HCT116 (cell line): ENCODE measurements around the gene PRKN. TPM values are rescaled to one million over a fixed set of nuclear protein-coding genes. Genes with fewer than 3 reads are reported as not detected.

ENCODE experiments used
- ATAC-seq: fragments of 200-7000 bp; cut with Tn5 transposase; 2 replicates; pipeline ENCODE4 v1.9.1; 2020; ENCODE audit warnings: mild to moderate bottlenecking, moderate library complexity
- BruUV-seq: library from RNA; stranded (reverse); fragments of 400-500 nt; replicated peaks from 2 replicates; lab custom pipeline; 2021; lab: Mats Ljungman, UMichigan
- CTCF ChIA-PET: fragments of 300-600 bp; sonication (Branson Sonifier 250); formaldehyde crosslinking; loops from one replicate; lab custom pipeline; 2021; ENCODE audit warnings: antibody characterized with exemption; lab: Charles Lee
- POLR2A ChIA-PET: fragments of 300-600, 350-600 bp; sonication (Branson Sonifier 250); formaldehyde crosslinking; loops from one replicate; lab custom pipeline; 2021; ENCODE audit warnings: antibody characterized with exemption; lab: Charles Lee
- RAD21 ChIA-PET, 2 experiments: fragments of 300-600 bp; sonication (Branson Sonifier 250); formaldehyde crosslinking; loops; one replicate each; lab custom pipeline; 2023; ENCODE audit warnings: low total read pairs in 2 of 2; ENCODE audit not compliant: uncharacterized antibody in 2 of 2, unreplicated experiment in 2 of 2, low non-redundant PET in 1 of 2; lab: Charles Lee
- DNase-seq: peaks from one replicate; pipeline ENCODE4 v3.0.0-alpha.2; 2010; ENCODE audit warnings: low read depth, low spot score
- H2AFZ ChIP-seq: fragments of 200-600 bp; shearing (Covaris generic), sonication (generic); 2 replicates; pipeline ENCODE4 v1.6.1; 2017; ENCODE audit warnings: low read depth, mixed run types, mixed read lengths, antibody characterized with exemption, low read length; ENCODE audit not compliant: poor library complexity, severe bottlenecking
- H3K27ac ChIP-seq: 2 replicates; pipeline ENCODE4 v1.5.1; 2012; ENCODE audit warnings: low read depth, low read length
- H3K27me3 ChIP-seq: fragments of 200-600 bp; sonication (generic); 2 replicates; pipeline ENCODE4 v1.6.1; 2016; ENCODE audit warnings: mixed run types, low read length, mixed read lengths; ENCODE audit not compliant: insufficient read depth
- H3K36me3 ChIP-seq, 2 experiments: fragments of 200-500 bp in 1 of 2; fragments of 200-600 bp in 1 of 2; sonication (Bioruptor generic) in 1 of 2; sonication (generic) in 1 of 2; 2 replicates each; pipeline versions ENCODE4 v1.5.1 to v1.6.1; 2014 to 2016; ENCODE audit warnings: low read length in 2 of 2, inconsistent platforms in 1 of 2, mixed read lengths in 1 of 2, mixed run types in 1 of 2; ENCODE audit not compliant: insufficient read depth in 2 of 2, control insufficient read depth in 1 of 2
- H3K4me1 ChIP-seq, 2 experiments: fragments of 200-600 bp in 1 of 2; sonication (generic) in 1 of 2; 2 replicates each; pipeline versions ENCODE4 v1.5.1 to v1.6.1; 2012 to 2017; ENCODE audit warnings: low read length in 2 of 2, inconsistent platforms in 1 of 2, mild to moderate bottlenecking in 1 of 2, mixed read lengths in 1 of 2, mixed run types in 1 of 2, moderate library complexity in 1 of 2; ENCODE audit not compliant: insufficient read depth in 2 of 2, control insufficient read depth in 1 of 2
- H3K4me2 ChIP-seq: fragments of 200-600 bp; sonication (generic); 2 replicates; pipeline ENCODE4 v1.6.1; 2017; ENCODE audit warnings: mixed run types, low read length, mixed read lengths
- H3K4me3 ChIP-seq, 2 experiments: fragments of 200-600 bp in 1 of 2; sonication (generic) in 1 of 2; replicated peaks in 1 of 2; 2 replicates each; pipeline ENCODE4 v1.5.1; 2011 to 2016; ENCODE audit warnings: low read length in 2 of 2, control low read depth in 1 of 2, low read depth in 1 of 2, mild to moderate bottlenecking in 1 of 2, mixed read lengths in 1 of 2, mixed run types in 1 of 2
- H3K79me2 ChIP-seq: fragments of 200-600 bp; sonication (generic); 2 replicates; pipeline ENCODE4 v1.6.1; 2017; ENCODE audit warnings: mild to moderate bottlenecking, mixed run types, low read length, moderate library complexity, mixed read lengths; ENCODE audit not compliant: insufficient read depth
- H3K9ac ChIP-seq: fragments of 200-600 bp; sonication (generic); 2 replicates; pipeline ENCODE4 v1.6.1; 2016; ENCODE audit warnings: low read length, mixed read lengths
- H3K9me2 ChIP-seq: fragments of 200-600 bp; sonication (generic), shearing (Covaris generic); 2 replicates; pipeline ENCODE4 v1.6.1; 2017; ENCODE audit warnings: mixed run types, mild to moderate bottlenecking, moderate library complexity; ENCODE audit not compliant: insufficient read depth
- H3K9me3 ChIP-seq, 2 experiments: fragments of 200-500 bp in 1 of 2; fragments of 200-600 bp in 1 of 2; sonication (Bioruptor generic) in 1 of 2; sonication (generic) in 1 of 2; 2 replicates each; pipeline ENCODE4 v1.6.1; 2014 to 2017; ENCODE audit warnings: low read length in 2 of 2, mixed read lengths in 2 of 2, inconsistent platforms in 1 of 2, low read depth in 1 of 2, mild to moderate bottlenecking in 1 of 2, mixed run types in 1 of 2, moderate library complexity in 1 of 2; ENCODE audit not compliant: control insufficient read depth in 1 of 2, insufficient read depth in 1 of 2
- H4K20me1 ChIP-seq: fragments of 200-600 bp; sonication (generic), shearing (Covaris generic); 2 replicates; pipeline ENCODE4 v1.6.1; 2017; ENCODE audit warnings: mixed run types, mild to moderate bottlenecking, moderate library complexity; ENCODE audit not compliant: insufficient read depth
- ATF3 ChIP-seq: IDR thresholded peaks from 2 replicates; pipeline ENCODE4 v1.6.1; 2012
- CBX3 ChIP-seq: IDR thresholded peaks from 2 replicates; pipeline ENCODE4 v1.6.1; 2012; ENCODE audit warnings: low read depth
- CEBPB ChIP-seq: IDR thresholded peaks from 2 replicates; pipeline ENCODE4 v1.6.1; 2012; ENCODE audit warnings: low read depth
- CTCF ChIP-seq, 3 experiments: fragments of 200-600 bp in 1 of 3; sonication (generic) in 1 of 3; IDR thresholded peaks in 2 of 3; conservative IDR thresholded peaks in 1 of 3; 2 replicates each; pipeline ENCODE4 v1.5.1; 2012 to 2017; ENCODE audit warnings: low read depth in 2 of 3, low read length in 2 of 3, antibody characterized with exemption in 1 of 3, borderline replicate concordance in 1 of 3, control low read depth in 1 of 3, mild to moderate bottlenecking in 1 of 3, mixed read lengths in 1 of 3, mixed run types in 1 of 3, moderate library complexity in 1 of 3; ENCODE audit not compliant: insufficient read depth in 1 of 3
- EGR1 ChIP-seq: IDR thresholded peaks from 2 replicates; pipeline ENCODE4 v1.6.1; 2012; ENCODE audit warnings: low read depth
- ELF1 ChIP-seq: IDR thresholded peaks from 2 replicates; pipeline ENCODE4 v1.6.1; 2012; ENCODE audit warnings: low read depth, borderline replicate concordance
- EZH2phosphoT487 ChIP-seq: fragments of 200-600 bp; IDR thresholded peaks from 2 replicates; pipeline ENCODE4 v1.6.1; 2018; ENCODE audit warnings: antibody characterized with exemption, borderline replicate concordance
- FOSL1 ChIP-seq: IDR thresholded peaks from 2 replicates; pipeline ENCODE4 v1.6.1; 2012; ENCODE audit warnings: low read depth
- JUND ChIP-seq: IDR thresholded peaks from 2 replicates; pipeline ENCODE4 v1.6.1; 2012
- MAX ChIP-seq: IDR thresholded peaks from 2 replicates; pipeline ENCODE4 v1.6.1; 2012
- POLR2A ChIP-seq: IDR thresholded peaks from 2 replicates; pipeline ENCODE4 v1.7.0; 2011; ENCODE audit warnings: borderline replicate concordance; ENCODE audit not compliant: insufficient read depth, insufficient read length; ENCODE audit errors: extremely low read depth
- RAD21 ChIP-seq: IDR thresholded peaks from 2 replicates; pipeline ENCODE4 v1.6.1; 2012; ENCODE audit warnings: low read depth, mild to moderate bottlenecking
- REST ChIP-seq: IDR thresholded peaks from 2 replicates; pipeline ENCODE4 v1.6.1; 2012; ENCODE audit warnings: low read depth
- TCF7L2 ChIP-seq: IDR thresholded peaks from 2 replicates; pipeline ENCODE4 v1.7.0; 2011; ENCODE audit warnings: borderline replicate concordance, inconsistent platforms; ENCODE audit not compliant: insufficient read depth, insufficient read length; ENCODE audit errors: extremely low read depth
- ZFX ChIP-seq: fragments of 450-650 bp; IDR thresholded peaks from 2 replicates; pipeline ENCODE4 v1.6.1; 2017
- ZNF274 ChIP-seq: fragments of 200-500 bp; sonication (Bioruptor generic); IDR thresholded peaks from 2 replicates; pipeline ENCODE4 v1.6.1; 2014; ENCODE audit warnings: mild to moderate bottlenecking, low read depth, low read length, inconsistent platforms
- intact Hi-C: fragments of 100-400 bp; cut with micrococcal nuclease; formaldehyde crosslinking; loops from 2 replicates; pipeline ENCODE4 v1.10.0; 2022
- total RNA-seq: library from RNA; stranded (reverse); gene quantifications from one replicate; pipeline ENCODE4 v1.2.1, GENCODE V29; 2021; ENCODE audit not compliant: unreplicated experiment

PRKN gene
- total RNA-seq, 1 experiment from 2014 or later = 2.6 TPM

GRCh38 chr6:162512744-162513143 lies 214.8 kb downstream of the PRKN start:
- Histone ChIP-seq H3K9ac (no peak overlapping the region), H3K36me3 (no peaks in the 10 kb centered on the region), H3K9me3 (no peaks in the 10 kb centered on the region), H3K4me2 (no peak overlapping the region), H3K9me2 (no peaks in the 10 kb centered on the region), H2AFZ (no peak overlapping the region), H4K20me1 (no peaks in the 10 kb centered on the region), H3K79me2 (no peaks in the 10 kb centered on the region), H3K4me1 (no peaks in the 10 kb centered on the region), H3K27me3 (no peaks in the 10 kb centered on the region), H3K27ac (no peak overlapping the region), H3K4me3 (no peak overlapping the region)
- ChIA-PET POLR2A (no interaction called here), CTCF (no interaction called here), RAD21 (no interaction called here)
- intact Hi-C loops = no loop called here
- no peak for DNase-seq
- ATAC-seq = no peak
- TF ChIP-seq ZFX (no peak), FOSL1 (no peak), ZNF274 (no peak), ELF1 (no peak), CBX3 (no peak), RAD21 (no peak), ATF3 (no peak), CTCF (IDR thresholded peaks at IDR 0.05 in 2 of 3, conservative IDR thresholded peaks at IDR 0.05 in 1 of 3; ENCODE audit: borderline replicate concordance in 1 of 3, insufficient read depth in 1 of 3, low read depth in 2 of 3, low read length in 2 of 3) (no peak), EGR1 (no peak), MAX (no peak), EZH2phosphoT487 (no peak), TCF7L2 (no peak), REST (no peak), CEBPB (no peak), JUND (no peak), POLR2A (no peak)
- no TSS peak for BruUV-seq
